ENCODE results near the gene RMND5B.

GRCh38 chr5:178083922-178084321 is 46.9 kb upstream of the RMND5B start:
- TF ChIP-seq CTCF (IDR thresholded peaks at IDR 0.05 in 2 of 3, conservative IDR thresholded peaks at IDR 0.05 in 1 of 3; ENCODE audit: borderline replicate concordance in 1 of 3, insufficient read depth in 1 of 3, low read depth in 2 of 3, low read length in 2 of 3), result no peak
- no peak for TF ChIP-seq EZH2phosphoT487 (IDR thresholded peaks at IDR 0.05; ENCODE audit: borderline replicate concordance)
- TF ChIP-seq POLR2A (IDR thresholded peaks at IDR 0.05; ENCODE audit: borderline replicate concordance, extremely low read depth, insufficient read depth, insufficient read length), result no peak
- TF ChIP-seq ATF3 (IDR thresholded peaks at IDR 0.05), result no peak
- no peak for TF ChIP-seq ZBTB33 (IDR thresholded peaks at IDR 0.05; ENCODE audit: extremely low read depth, insufficient replicate concordance, low read length)
- no peak for TF ChIP-seq SIN3A (IDR thresholded peaks at IDR 0.05; ENCODE audit: low read depth)
- TF ChIP-seq YY1 (IDR thresholded peaks at IDR 0.05; ENCODE audit: extremely low read depth, insufficient replicate concordance, low read depth, low read length), result no peak
- no peak for TF ChIP-seq POLR2AphosphoS5 (IDR thresholded peaks at IDR 0.05; ENCODE audit: low read depth, low read length)
- no peak for TF ChIP-seq EZH2 (IDR thresholded peaks at IDR 0.05)
- no peak for TF ChIP-seq CBX3 (IDR thresholded peaks at IDR 0.05; ENCODE audit: low read depth)
- no peak for TF ChIP-seq RAD21 (IDR thresholded peaks at IDR 0.05; ENCODE audit: low read depth)
- TF ChIP-seq ZFX (IDR thresholded peaks at IDR 0.05), result no peak
- no peak for TF ChIP-seq TCF7L2 (IDR thresholded peaks at IDR 0.05; ENCODE audit: borderline replicate concordance, extremely low read depth, insufficient read depth, insufficient read length)

All from HCT116 (cell line).